GM12801 (cell line): ENCODE measurements around the gene UBE2QL1.

Experiments used
- CTCF ChIP-seq: IDR thresholded peaks from one replicate; pipeline ENCODE4 v1.5.1; 2011; ENCODE audit warnings: control low read depth; ENCODE audit not compliant: insufficient read length; ENCODE audit errors: extremely low read depth

UBE2QL1 gene

GRCh38 chr5:6496207-6496584, 47.5 kb downstream of the UBE2QL1 start:
- TF ChIP-seq CTCF = no peak

GRCh38 chr5:6496636-6497035, 48.0 kb downstream of the UBE2QL1 start:
- TF ChIP-seq CTCF = no peak

DNA sequence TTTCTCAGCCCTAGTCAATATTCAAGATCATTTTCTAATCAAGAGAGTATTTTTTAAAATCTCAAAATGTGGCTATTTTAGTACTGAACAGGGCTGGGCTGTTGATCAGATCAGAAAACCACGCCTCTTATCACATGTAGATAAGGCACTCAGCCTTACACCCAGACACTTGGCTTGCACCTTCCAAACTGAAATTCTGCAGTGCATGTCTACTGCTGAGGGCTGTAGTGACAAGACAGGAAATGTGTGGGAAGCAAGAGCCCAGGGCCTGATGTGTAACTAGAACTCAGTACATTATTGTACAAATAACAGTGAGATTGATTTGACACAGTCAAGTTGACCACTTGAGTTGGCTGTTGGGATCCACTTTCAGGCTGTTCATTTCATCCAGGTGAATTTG, 48.6 kb downstream of the UBE2QL1 start:
- TF ChIP-seq CTCF = no peak

GRCh38 chr5:6498968-6499367, 50.3 kb downstream of the UBE2QL1 start:
- no peak for TF ChIP-seq CTCF

DNA sequence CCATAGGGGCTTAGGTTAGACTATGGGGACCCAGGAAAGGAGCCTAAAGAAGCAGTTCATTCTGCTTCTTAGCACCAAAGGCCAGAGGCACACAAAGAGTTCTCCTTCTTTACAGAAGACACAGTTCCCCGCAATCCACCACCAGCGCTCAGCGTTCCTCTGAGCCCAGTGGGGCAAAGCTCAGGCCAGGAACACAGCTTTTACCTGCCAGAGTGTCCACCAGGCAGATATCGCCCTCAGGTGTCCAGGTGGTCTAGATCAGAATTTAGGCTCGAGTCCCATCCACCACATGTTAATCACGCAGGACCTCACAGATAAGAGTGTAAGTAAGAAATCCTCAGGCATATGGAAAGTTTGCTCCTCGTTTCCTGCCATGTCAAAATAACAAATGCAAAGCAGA, 53.0 kb downstream of the UBE2QL1 start:
- TF ChIP-seq CTCF = no peak

DNA sequence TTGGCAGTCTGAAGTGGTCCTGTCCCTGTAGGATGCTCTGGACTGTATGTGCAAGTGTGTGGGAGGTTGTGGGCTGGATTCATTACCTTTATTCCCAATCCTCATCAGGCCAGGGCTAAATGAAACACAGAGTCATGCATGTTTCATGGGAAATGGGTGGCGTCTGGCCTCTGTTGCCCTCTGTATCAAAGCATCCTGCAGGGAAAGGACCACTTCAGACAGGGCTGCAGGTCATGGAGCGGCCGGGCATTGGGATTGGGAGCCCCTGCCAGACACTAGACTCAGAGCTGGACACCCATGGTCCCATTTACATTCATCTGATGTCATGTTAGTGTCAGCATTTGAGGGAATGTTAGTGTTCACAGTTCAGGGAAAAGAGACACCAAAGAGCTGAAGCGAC, 53.8 kb downstream of the UBE2QL1 start:
- no peak for TF ChIP-seq CTCF

DNA sequence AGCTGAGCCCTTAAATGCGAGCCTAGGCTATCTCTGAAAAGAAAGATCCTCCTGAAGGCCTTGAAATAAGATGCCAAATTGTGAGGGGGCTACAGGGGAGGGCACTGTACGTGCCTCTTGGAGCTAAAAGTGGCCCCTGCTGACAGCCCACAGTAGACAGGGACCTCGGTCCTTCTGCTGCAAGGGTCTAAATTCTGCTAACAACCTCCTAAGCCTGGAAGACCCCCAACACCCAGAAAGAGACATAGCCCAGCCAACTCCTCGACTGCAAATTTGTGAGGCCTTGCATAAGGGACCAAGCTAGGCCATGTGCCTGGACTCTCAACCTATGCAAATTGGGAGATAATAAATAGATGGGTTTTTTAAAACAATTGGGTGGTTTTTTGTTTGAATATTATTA, 54.7 kb downstream of the UBE2QL1 start:
- no peak for TF ChIP-seq CTCF
